Skeletal muscle satellite cell (primary cell): Measurements from ENCODE around the gene PATZ1.

Source experiments
- H3K27me3 ChIP-seq: 2 replicates; pipeline ENCODE4 v1.7.0; 2013; ENCODE audit warnings: low read length; ENCODE audit not compliant: control insufficient read depth, insufficient read depth
- H3K36me3 ChIP-seq: 2 replicates; pipeline ENCODE4 v1.7.0; 2013; ENCODE audit warnings: mild to moderate bottlenecking, control low read depth, low read length; ENCODE audit not compliant: insufficient read depth
- H3K4me1 ChIP-seq: 2 replicates; pipeline ENCODE4 v1.7.0; 2013; ENCODE audit warnings: low read length; ENCODE audit not compliant: control insufficient read depth, insufficient read depth
- H3K4me2 ChIP-seq: 2 replicates; pipeline ENCODE4 v1.7.0; 2013; ENCODE audit warnings: mild to moderate bottlenecking, low read length
- H3K4me3 ChIP-seq: 2 replicates; pipeline ENCODE4 v1.7.0; 2013; ENCODE audit warnings: low read length
- H3K9ac ChIP-seq: 2 replicates; pipeline ENCODE4 v1.7.0; 2013; ENCODE audit warnings: mild to moderate bottlenecking, low read depth, low read length, moderate library complexity
- H3K9me3 ChIP-seq: replicated peaks from 2 replicates; pipeline ENCODE4 v1.7.0; 2013; ENCODE audit warnings: mild to moderate bottlenecking, control low read depth, low read length

PATZ1 gene

DNA sequence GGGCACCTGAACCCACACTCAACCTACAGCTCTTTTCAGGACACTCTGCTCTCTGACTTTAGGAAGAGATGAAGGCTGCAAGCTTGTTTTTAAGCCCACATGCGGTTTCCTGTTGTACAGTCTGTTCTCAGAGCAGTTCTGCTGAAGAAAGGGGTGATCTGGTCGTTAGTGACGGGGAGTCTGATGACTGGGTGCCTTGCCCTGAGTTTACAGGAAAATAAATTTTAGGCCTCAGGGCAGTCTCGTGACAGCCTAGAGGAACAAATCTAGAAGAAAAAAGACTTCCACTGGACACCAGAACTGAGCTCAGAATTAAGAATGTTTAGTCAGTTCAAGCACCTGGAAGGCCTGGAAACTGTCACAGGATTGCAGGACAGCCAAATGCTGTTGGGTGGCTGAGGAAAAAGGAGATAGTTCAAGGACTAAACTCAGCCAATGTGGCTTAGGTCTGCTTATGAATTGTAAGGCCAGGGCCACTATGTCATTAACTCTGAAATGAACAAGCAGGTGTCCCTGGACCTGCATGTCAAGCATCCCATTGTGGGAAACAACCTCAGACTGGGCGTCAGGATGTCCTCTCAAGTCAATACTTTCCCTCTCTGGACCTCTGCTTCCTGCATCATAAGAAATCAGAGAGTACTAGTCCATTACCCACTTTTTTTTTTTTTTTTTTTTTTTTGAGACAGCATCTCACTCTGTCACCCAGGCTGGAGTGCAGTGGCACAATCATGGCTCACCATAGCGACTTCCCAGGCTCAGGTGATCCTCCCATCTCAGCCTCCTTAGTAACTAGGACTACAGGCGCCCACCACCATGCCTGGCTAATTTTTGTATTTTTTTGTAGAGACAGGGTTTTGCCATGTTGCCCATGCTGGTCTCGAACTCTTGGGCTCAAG lies 59.5 kb downstream of the PATZ1 start:
- no peak overlapping the region for H3K9ac ChIP-seq
- H3K4me1 ChIP-seq = peaks cover 8% of the 10 kb centered on the region
- no peak overlapping the region for H3K4me3 ChIP-seq
- H3K9me3 ChIP-seq = no peaks in the 10 kb centered on the region
- no peaks in the 10 kb centered on the region for H3K36me3 ChIP-seq
- H3K4me2 ChIP-seq = no peak overlapping the region
- no peaks in the 10 kb centered on the region for H3K27me3 ChIP-seq

DNA sequence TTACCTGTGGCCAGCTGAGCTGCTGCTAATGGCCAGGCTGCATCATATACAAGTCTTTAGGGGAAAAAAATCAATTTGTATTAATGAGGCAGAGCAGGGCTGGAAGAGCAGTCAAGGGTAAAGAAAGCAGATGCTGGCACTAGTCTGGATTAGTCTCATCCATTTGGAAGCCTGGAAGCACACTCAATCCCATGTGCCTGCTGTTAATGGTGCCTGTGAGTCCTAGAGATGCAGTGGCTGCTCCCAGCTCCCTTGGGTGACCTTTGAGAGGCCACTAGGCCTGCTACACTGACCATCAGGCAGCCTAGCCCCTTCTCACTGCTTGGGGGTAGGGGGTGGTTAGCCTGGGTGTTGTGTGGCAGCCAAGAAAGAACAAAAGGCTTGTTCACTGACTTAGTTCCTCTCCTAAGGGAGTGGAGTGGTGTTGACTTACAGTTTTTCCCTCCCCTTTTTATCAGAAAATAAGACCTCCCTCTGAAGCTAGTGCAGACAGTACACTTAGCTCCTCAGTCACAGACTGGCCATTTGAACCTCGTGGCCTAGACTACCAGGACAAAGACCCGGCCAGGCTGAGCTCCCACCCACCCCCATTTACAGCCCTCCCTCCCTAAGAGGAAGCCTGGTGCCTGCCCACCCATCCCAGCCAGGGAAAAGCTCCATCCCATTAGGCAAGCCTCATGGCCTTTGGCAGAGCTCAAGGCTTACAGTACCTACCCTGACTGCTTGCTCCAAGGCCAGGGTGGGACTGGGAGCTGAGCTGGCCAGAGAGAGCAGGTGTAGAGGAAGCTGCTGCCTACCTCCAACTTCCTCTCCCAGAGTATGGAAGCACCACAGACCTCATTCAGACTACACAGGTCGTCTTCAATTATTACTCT lies 61.6 kb downstream of the PATZ1 start:
- no peak overlapping the region for H3K4me2 ChIP-seq
- H3K36me3 ChIP-seq = peaks cover 3% of the 10 kb centered on the region
- no peak overlapping the region for H3K4me3 ChIP-seq
- H3K4me1 ChIP-seq = no peaks in the 10 kb centered on the region
- no peaks in the 10 kb centered on the region for H3K27me3 ChIP-seq
- no peaks in the 10 kb centered on the region for H3K9me3 ChIP-seq
- no peak overlapping the region for H3K9ac ChIP-seq

DNA sequence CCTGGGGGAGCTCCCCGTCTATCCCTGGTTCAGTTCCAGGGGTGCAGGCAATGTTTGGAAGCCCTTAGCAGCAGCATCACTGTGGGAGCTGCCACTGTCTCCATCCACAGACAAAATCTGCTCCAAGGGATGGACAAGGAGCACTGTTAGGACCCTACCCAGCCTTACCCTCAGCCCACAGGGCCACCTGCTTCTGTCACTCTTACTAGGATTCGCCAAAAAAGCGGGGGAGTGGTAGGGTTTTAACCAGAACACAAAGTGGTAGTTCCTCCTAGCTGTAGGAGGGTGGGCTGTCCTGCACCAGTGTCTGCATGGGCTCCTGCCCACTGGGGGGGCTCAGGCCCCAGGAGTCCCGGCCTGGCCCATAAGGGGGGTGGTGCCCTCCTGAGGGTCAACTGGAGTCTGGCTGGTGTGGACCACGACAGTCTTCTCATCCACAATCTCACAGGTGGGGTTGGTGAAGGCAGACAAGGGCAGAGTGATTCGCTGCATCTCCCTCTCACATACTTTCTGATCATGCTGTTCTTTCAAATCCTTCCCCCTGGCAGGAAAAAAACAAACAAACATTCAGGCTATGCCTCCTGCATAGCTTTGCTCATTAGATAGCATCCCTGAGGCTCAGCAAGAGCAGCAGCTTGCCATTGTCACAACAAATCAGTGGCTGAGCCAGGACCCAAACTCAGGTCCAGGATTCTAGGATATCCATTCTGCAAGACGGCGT lies 63.2 kb downstream of the PATZ1 start:
- Histone ChIP-seq H3K9me3 (no peaks in the 10 kb centered on the region), H3K4me2 (no peak overlapping the region), H3K36me3 (peaks cover 14% of the 10 kb centered on the region), H3K4me3 (no peak overlapping the region), H3K9ac (no peak overlapping the region), H3K4me1 (no peaks in the 10 kb centered on the region), H3K27me3 (no peaks in the 10 kb centered on the region)

- Histone ChIP-seq H3K9ac (no peak overlapping the region), H3K4me3 (no peak overlapping the region), H3K36me3 (peaks cover 18% of the 10 kb centered on the region), H3K9me3 (no peaks in the 10 kb centered on the region), H3K4me1 (no peaks in the 10 kb centered on the region), H3K27me3 (no peaks in the 10 kb centered on the region), H3K4me2 (no peak overlapping the region)
Measured at GRCh38 chr22:31281733-31282132, 64.4 kb downstream of the PATZ1 start.

DNA sequence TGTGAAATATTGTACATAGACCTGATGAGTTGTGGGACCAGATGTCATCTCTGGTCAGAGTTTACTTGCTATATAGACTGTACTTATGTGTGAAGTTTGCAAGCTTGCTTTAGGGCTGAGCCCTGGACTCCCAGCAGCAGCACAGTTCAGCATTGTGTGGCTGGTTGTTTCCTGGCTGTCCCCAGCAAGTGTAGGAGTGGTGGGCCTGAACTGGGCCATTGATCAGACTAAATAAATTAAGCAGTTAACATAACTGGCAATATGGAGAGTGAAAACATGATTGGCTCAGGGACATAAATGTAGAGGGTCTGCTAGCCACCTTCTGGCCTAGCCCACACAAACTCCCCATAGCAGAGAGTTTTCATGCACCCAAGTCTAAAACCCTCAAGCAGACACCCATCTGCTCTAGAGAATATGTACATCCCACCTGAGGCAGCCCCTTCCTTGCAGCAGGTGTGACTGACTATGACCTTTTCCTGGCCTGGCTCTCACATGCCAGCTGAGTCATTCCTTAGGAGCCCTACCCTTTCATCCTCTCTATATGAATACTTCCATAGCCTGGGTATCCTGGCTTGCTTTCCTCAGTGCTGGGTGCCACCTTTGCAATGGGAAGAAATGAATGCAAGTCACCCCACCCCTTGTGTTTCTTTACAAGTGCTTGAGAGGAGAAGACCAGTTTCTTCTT lies 66.2 kb downstream of the PATZ1 start:
- Histone ChIP-seq H3K4me3 (no peak overlapping the region), H3K36me3 (peaks cover 24% of the 10 kb centered on the region), H3K9me3 (no peaks in the 10 kb centered on the region), H3K4me1 (no peaks in the 10 kb centered on the region), H3K27me3 (no peaks in the 10 kb centered on the region), H3K4me2 (no peak overlapping the region), H3K9ac (no peak overlapping the region)

GRCh38 chr22:31279327-31279669 lies 66.8 kb downstream of the PATZ1 start:
- Histone ChIP-seq H3K4me3 (no peak overlapping the region), H3K9me3 (no peaks in the 10 kb centered on the region), H3K4me1 (no peaks in the 10 kb centered on the region), H3K4me2 (no peak overlapping the region), H3K9ac (no peak overlapping the region), H3K36me3 (peaks cover 29% of the 10 kb centered on the region), H3K27me3 (no peaks in the 10 kb centered on the region)

DNA sequence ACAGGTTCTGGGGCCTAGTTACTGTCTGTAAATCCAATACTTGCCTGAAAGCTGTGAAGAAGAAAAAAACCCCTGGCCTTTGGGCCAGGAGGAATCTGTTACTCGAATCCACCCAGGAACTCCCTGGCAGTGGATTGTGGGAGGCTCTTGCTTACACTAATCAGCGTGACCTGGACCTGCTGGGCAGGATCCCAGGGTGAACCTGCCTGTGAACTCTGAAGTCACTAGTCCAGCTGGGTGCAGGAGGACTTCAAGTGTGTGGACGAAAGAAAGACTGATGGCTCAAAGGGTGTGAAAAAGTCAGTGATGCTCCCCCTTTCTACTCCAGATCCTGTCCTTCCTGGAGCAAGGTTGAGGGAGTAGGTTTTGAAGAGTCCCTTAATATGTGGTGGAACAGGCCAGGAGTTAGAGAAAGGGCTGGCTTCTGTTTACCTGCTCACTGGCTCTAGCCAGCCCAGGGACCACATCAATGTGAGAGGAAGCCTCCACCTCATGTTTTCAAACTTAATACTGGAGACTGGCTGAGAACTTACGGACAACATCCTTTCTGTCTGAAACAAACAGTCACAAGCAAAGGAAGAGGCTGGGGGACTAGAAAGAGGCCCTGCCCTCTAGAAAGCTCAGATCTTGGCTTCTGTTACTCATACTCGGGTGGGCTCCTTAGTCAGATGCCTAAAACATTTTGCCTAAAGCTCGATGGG lies 67.4 kb downstream of the PATZ1 start:
- Histone ChIP-seq H3K9ac (no peak overlapping the region), H3K9me3 (no peaks in the 10 kb centered on the region), H3K27me3 (no peaks in the 10 kb centered on the region), H3K36me3 (peaks cover 32% of the 10 kb centered on the region), H3K4me2 (no peak overlapping the region), H3K4me1 (no peaks in the 10 kb centered on the region), H3K4me3 (no peak overlapping the region)

DNA sequence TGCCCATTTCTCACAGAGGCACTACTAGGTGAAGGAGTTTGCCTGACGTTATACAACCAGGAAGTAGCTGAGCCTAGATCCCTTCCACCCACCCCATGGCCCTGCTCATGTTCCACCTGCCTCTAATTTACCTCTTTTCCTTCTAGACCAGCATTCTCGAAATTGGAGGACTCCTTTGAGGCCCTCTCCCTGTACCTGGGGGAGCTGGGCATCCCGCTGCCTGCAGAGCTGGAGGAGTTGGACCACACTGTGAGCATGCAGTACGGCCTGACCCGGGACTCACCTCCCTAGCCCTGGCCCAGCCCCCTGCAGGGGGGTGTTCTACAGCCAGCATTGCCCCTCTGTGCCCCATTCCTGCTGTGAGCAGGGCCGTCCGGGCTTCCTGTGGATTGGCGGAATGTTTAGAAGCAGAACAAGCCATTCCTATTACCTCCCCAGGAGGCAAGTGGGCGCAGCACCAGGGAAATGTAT lies 68.0 kb downstream of the PATZ1 start:
- H3K36me3 ChIP-seq = peaks cover 37% of the 10 kb centered on the region
- H3K4me3 ChIP-seq = no peak overlapping the region
- H3K9ac ChIP-seq = no peak overlapping the region
- H3K4me2 ChIP-seq = no peak overlapping the region
- H3K9me3 ChIP-seq = no peaks in the 10 kb centered on the region
- no peaks in the 10 kb centered on the region for H3K27me3 ChIP-seq
- no peaks in the 10 kb centered on the region for H3K4me1 ChIP-seq

GRCh38 chr22:31277741-31278140 lies 68.4 kb downstream of the PATZ1 start:
- H3K36me3 ChIP-seq = peaks cover 39% of the 10 kb centered on the region
- no peaks in the 10 kb centered on the region for H3K4me1 ChIP-seq
- no peaks in the 10 kb centered on the region for H3K27me3 ChIP-seq
- no peaks in the 10 kb centered on the region for H3K9me3 ChIP-seq
- no peak overlapping the region for H3K4me2 ChIP-seq
- H3K4me3 ChIP-seq = no peak overlapping the region
- H3K9ac ChIP-seq = no peak overlapping the region

DNA sequence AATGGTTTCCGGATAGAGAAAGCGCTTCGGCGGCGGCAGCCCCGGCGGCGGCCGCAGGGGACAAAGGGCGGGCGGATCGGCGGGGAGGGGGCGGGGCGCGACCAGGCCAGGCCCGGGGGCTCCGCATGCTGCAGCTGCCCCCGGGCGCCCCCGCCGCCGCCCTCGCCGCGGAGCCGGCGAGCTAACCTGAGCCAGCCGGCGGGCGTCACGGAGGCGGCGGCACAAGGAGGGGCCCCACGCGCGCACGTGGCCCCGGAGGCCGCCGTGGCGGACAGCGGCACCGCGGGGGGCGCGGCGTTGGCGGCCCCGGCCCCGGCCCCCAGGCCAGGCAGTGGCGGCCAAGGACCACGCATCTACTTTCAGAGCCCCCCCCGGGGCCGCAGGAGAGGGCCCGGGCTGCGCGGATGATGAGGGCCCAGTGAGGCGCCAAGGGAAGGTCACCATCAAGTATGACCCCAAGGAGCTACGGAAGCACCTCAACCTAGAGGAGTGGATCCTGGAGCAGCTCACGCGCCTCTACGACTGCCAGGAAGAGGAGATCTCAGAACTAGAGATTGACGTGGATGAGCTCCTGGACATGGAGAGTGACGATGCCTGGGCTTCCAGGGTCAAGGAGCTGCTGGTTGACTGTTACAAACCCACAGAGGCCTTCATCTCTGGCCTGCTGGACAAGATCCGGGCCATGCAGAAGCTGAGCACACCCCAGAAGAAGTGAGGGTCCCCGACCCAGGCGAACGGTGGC lies 69.5 kb downstream of the PATZ1 start:
- Histone ChIP-seq H3K27me3 (no peaks in the 10 kb centered on the region), H3K4me3 (no peak overlapping the region), H3K9me3 (no peaks in the 10 kb centered on the region), H3K4me1 (no peaks in the 10 kb centered on the region), H3K9ac (no peak overlapping the region), H3K36me3 (peaks cover 45% of the 10 kb centered on the region), H3K4me2 (no peak overlapping the region)
